Esophagus muscularis mucosa (tissue), 3 donors: Measurements from ENCODE around the gene MCM5.
"Not testable (repeated sequence)": the region's sequence is repeated elsewhere in the genome, so short reads cannot be mapped to it uniquely, and the experiment has no call there.

Experiments
- CTCF ChIP-seq, 3 experiments: fragments of 200-600 bp in 2 of 3; fragments of 450-650 bp in 1 of 3; sonication (generic) in 2 of 3; IDR thresholded peaks; one replicate each; pipeline ENCODE4 v1.5.1; 2017 to 2019; ENCODE audit warnings: antibody characterized with exemption in 3 of 3, mild to moderate bottlenecking in 2 of 3, moderate library complexity in 1 of 3
- EP300 ChIP-seq: sonication (generic); formaldehyde crosslinking; IDR thresholded peaks from one replicate; pipeline ENCODE4 v1.6.1; 2017; ENCODE audit warnings: antibody characterized with exemption

- not testable (repeated sequence) for TF ChIP-seq EP300; CTCF (IDR thresholded peaks at IDR 0.05)
Observed at GRCh38 chr22:35396622-35397021, 3.3 kb upstream of the MCM5 start.
